GM19328 (cell line): ENCODE results near the gene FAAH2.
"Not testable (repeated sequence)": the region's sequence is repeated elsewhere in the genome, so short reads cannot be mapped to it uniquely, and the experiment has no call there.

ENCODE experiments used
- ATAC-seq: cut with Tn5 transposase; IDR thresholded peaks from one replicate; pipeline ENCODE4 v1.9.1; 2021; ENCODE audit warnings: mild to moderate bottlenecking, moderate library complexity; ENCODE audit not compliant: unreplicated experiment

FAAH2 gene

GRCh38 chrX:57379296-57379695 is 92.8 kb downstream of the FAAH2 start:
- no peak for ATAC-seq

DNA sequence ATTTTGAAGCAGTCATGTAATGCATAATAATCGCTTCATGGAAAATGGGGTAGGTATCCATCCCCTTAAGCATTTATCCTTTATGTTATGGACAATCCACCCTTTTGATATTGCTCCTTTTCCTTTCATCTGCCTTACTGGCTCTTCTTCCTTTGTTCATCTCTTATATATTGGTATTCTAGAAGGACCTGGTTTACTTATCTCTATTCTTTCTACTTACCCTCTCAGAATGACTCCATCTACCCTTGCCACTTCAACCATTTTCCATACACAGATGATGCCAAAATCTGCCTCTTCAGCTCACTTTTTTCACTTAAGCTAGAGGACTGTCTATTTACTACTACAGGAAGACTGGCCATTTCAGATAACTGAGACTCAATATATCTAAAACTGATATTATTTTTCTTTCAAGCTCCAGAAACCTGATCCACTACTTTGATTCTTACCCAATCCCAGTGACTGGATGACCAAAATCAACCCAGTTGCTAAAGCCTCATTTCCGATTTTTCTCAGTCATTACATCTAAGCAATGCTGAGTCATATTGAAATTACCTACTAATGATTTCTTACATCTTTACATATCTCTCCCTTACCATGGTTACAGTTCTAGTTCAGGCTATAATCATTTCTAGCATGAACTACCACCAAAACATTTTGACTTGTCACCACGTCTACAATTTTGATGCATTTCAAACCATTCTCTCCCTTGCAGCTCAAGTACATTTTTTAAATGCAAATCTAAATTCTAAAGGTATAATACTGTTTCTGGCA is 93.7 kb downstream of the FAAH2 start:
- no peak for ATAC-seq

GRCh38 chrX:57394162-57394561 is 107.7 kb downstream of the FAAH2 start:
- ATAC-seq = not testable (repeated sequence)

DNA sequence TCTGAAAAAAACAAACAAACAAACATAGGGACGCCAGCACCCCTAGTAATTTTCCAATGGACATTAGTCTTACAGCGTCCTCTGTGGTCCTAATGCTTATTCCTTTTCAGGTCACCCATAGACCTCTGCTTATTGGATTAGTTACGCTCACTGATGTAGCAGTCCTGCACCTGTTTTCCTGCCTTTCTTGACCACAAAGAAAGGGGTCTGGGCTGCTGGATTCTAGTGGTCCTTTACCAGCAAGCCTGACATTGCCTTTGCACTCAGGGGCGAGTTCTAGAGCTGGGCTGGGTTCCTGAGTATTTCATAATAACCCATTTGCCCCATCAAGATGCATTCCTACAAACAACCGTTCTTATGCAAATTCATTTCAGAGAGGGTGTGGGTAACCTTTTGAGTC is 116.7 kb downstream of the FAAH2 start:
- ATAC-seq = not testable (repeated sequence)

GRCh38 chrX:57406149-57406548 is 119.6 kb downstream of the FAAH2 start:
- ATAC-seq = no peak

DNA sequence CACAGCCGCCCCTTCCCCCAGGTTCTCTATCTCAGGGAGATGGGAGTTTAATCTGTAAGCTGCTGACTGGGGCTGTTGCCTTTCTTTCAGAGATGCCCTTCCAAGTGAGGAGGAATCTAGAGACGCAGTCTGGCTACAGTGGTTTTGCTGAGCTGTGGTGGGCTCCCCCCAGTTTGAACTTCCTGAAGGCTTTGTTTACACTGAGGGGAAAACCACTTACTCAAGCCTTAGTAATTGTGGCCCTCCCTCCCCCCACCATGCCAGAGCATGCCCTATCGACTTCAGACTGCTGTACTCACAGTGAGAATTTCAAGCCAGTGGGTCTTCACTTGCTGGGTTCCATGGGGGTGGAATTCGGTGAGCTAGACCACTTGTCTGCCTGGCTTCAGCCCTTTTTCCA is 131.3 kb downstream of the FAAH2 start:
- no peak for ATAC-seq

GRCh38 chrX:57422289-57422688 is 135.8 kb downstream of the FAAH2 start:
- ATAC-seq = no peak

DNA sequence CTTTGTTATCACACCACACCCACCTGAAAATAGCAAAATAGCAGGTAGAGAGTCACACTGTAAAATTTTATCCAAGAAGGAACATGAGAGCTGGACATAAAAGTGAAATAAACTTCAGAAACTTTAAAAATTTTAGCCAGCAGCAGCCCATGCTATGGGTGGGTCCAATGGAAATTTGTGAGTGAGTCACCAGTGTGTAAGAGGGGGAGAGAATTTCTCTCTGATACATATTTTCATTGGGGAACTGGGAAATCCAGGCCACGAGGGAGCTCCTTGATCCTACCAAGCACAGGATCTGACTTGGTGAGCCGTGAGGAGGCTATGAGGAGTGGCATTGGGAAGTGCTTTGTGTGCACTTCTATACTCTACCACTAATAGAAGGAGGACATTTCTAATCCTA is 136.3 kb downstream of the FAAH2 start:
- ATAC-seq = no peak

GRCh38 chrX:57445076-57445475 is 158.6 kb downstream of the FAAH2 start:
- no peak for ATAC-seq

GRCh38 chrX:57445832-57446231 is 159.3 kb downstream of the FAAH2 start:
- ATAC-seq = no peak

DNA sequence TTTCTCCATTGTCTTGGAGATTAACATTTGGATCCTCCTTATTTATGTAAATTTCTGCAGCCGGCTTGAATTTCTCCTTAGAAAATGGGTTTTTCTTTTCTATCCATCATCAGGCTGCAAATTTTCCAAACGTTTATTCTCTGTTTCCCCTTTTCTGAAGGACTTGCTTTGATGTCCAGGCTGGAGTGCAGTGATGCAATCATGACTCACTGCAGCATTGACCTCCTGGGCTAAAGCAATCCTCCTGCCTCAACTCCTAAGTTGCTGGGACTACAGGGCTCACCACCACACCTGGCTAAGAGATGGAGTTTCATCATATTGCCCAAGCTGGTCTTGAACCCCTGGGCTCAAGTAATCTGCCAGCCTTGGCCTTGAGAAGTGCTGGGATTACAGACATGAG is 161.3 kb downstream of the FAAH2 start:
- no peak for ATAC-seq

DNA sequence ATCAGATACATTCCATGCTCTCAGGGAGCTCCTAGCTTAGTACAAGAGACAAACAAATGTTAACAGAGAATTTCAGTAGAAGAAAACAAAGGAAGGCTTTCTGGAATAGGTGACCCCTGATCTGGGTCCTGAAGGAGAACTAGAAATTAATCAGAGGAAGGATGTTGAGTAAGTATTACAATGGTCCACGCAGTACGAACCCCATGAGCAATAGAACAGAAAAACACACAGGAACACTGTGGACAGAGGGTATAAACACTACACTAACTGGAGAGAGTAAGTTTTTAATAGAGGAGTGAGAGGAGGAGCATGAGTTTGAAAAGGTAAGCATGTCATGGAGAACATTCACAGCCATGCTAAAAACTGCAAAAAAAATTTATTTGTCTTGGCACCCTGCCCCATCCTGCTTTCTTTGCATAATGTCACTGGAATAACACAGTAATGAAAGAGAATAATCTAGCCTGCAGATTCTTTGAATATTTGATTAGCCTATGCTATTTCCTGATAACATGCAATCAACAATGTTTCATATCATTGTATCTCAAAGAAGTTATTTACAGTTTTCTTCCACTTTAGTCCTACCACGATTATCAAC is 165.0 kb downstream of the FAAH2 start:
- no peak for ATAC-seq

DNA sequence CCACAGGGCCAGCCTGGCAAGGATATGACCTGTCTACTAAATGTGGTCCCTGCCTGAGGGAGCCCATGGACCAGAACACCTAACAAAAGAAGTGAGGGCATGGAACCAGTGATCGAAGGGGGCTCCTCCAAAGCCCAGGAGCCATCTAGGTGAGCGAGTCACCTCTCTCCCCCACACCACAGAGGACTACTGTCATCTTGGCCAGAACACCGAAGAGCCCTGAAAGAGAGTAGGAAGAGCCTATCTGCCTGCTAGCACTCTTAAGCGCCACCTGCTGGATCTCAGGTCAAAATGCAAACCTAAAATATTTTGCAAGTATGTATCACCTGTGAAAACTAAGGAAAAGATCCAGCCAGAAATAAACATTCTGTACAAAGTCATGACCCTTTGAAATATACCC is 167.4 kb downstream of the FAAH2 start:
- ATAC-seq = no peak

GRCh38 chrX:57481514-57481913 is 195.0 kb downstream of the FAAH2 start:
- ATAC-seq = no peak

DNA sequence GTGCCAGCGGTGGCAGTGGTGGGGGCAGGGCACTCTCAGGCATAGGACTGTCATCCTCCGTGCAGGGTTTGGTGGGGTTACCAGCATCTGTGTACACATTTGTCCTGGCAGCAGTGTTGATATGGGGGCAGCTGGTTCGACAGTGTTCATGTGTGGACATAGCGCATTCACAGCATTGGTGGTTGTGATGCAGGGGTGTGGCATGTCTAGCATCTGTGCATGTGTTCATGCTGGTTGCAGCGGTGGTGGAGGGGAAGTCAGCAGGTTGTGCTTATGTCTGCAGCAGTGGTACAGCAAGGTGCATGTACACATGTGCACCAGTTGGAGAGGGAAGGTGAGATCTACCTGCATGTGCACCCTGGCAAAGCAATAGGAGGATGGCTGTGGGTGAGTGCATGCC is 230.0 kb downstream of the FAAH2 start:
- ATAC-seq = no peak

DNA sequence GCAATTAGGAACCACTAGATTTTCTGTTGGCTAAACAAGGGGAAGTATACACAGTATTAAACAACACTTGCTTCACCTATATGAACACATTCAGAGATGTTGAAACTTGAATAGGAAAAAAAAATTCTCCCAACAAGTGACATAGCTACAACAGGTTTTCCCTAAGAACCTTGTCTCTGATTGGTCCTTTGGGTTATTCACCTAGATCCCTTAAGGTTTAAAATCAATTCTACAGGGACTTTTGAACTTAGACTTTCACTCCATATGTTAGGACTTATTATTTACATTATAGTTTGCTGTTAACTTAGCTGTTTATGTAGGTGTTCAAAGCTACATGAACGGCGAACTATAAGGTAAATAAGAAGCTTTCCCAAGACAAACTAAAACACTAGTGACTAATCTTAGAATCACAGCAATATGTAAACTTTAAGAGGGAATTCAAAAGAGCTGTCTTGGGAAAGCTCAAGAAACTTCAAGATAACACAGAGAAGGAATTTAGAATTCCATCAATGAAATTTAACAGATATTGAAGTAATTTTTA is 233.1 kb downstream of the FAAH2 start:
- no peak for ATAC-seq

GRCh38 chrX:57528670-57529255 is 242.3 kb downstream of the FAAH2 start:
- ATAC-seq = no peak
